Middle frontal gyrus (tissue), 1 donor: ENCODE data around the gene TMEM94.
"Not testable (repeated sequence)": the region's sequence is repeated elsewhere in the genome, so short reads cannot be mapped to it uniquely, and the experiment has no call there.

Experiments used
- DNase-seq: peaks from one replicate; pipeline ENCODE4 v3.0.0-alpha.2; 2015; ENCODE audit warnings: low spot score; ENCODE audit errors: extremely low spot score

TMEM94 gene

DNA sequence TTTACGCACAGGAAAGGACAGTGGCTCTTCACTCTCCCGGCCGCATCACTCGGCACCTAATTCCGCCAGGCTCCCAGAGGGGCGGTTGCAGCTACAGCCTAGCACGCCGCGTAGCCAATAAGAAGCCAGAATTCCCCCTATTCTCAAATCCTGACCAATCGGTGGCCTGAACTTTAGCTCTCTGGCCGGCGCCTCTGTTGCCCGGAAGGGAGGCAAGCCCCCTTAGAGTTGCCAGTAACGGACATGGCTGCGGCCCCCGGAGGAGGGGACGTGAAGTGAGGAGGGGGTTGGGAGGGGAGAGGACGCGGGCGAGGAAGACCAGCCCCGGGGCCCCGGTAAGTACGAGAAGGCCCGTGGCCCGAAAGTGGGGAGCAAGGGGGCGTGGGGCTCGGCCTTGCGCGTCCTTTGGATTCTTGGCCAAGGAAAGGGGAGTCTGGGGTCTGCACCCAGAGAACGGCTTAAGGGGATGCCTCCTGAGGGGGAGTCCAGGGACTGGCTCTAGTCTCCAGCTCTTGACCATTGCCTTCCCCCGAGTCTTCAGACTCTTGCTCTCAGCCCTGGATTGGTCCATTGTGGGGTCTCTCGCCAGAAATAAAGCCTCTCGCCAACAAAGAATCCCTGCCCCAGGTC is at the start of gene TMEM94:
TMEM94 (plus strand) TSS at position 219 of the 630 bp plus-strand sequence. CDS start 15,271 bp downstream, outside the sequence.
- DNase-seq = peak; percentile 99

DNA sequence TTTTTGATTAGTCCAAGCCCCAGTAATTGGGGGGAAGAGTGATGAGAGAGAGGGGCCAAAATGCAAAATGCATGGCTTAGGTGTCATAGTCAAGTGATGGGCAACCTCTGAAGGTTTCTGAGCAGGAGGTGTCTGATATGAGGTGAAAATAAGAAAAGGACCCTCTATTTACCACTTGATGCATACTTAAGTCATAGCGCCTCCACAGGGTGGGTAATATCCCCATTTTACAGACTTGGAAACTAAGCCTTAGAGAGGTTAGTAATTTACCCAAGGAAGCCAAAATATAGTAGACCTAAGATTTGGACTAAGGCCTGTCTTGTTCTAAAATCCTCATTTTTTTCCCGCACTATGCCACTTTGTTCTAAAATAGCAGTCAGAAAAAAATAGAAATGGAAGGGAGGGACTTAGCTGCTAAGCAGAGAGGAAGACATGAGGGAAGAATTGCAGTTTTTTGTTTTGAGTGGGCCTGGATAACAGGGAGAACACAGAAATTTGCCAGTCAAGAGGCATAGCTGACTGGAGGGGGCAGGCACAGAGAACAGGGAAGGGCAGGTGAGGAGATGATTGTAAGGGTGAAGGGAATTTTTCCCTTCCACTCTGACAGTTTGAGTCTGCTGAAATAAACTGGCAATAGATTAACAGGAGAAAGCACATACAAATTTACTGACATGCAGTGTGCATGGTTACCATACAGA is 48.6 kb upstream of the TMEM94 start:
- peak; percentile 18 for DNase-seq

DNA sequence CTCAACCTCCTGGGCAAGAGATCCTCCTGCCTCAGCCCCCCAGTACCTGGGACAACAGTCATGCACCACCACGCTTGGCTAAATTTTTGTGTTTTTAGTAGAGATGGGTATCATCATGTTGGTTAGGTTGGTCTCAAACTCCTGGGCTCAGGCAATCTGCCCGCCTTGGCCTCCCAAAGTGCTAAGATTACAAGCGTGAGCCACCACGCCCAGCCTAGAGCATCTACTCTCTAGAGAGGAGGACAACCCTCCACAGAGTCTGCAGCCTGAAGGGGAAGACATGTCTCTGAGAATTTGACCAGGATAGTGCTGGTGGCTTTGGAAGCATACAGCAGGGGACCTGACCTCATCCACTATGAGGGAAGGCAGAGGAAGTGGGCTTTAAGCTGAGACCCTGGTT is 46.3 kb upstream of the TMEM94 start:
- DNase-seq = no peak

DNA sequence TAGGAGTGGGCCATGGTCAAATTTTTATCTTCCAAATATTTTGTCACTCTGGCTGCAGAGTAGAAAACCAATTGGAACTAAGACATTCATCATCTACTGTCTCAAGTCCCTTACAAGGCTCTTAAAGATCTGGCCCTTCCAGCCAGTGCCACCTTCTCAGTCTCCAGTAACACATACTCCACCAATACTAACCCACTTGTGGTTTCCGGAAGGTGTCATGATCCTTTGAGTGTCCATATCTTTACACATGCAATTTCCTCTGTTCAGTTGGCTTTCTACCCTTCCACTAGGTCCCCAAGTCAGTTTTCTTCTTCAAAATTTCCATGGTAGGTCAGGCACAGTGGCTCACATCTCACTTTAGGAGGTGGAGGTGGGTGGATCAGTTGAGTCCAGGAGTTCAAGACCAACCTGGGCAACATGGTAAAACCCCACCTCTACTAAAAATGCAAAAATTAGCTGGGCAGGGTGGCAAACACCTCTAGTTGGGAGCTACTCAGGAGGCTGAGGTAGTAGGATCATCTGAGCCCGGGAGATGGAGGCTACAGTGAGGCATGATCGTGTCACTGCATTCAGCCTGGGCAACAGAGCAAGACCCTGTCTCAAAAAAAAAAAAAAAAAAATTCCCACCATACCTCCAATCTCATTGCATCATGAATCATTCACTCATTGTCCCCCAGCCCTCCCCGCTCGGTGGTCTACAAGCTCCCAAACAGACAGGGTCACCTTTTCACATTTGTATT is 44.9 kb upstream of the TMEM94 start:
- no peak for DNase-seq

DNA sequence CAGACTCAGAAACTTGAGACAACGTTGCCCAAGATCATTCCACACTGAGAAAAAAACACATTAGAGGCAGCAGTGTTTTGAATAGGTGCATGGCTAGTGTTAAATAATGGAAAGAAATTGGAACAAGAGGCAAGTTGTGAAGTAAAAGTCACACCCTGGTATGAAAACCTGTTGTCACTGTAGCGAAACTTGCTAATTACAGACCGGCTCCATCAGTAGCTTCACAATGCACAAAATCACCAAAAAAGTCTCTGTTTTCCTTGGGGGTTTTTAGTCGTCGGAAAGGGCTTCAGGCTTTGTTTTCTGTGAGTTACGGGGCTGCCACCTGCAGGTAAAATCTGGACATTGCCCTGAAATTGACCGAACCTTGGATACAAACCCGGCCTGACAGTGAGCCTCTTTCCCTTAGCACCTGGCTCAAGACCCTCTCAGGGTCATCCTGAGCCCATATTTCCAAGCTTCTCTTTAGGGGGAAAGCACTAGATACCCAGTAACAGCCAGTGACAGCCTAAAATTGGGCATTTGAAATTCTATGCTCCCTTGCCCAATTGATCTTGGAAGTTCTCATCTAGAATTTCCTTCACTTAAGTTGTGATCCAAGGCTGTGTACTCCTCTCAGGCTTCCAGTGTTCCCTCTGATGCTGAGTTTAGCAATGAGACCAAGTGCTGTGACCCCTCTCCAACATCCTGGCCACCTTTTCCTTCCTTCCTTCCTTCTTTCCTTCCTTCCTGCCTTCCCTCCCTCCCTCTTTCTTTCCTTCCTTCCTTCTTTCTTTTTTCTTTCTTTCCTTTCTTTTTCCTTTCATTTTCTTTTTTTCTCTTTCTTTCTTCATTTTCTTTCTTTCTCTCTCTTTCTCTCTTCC is 43.7 kb upstream of the TMEM94 start:
- peak; percentile 24 for DNase-seq

DNA sequence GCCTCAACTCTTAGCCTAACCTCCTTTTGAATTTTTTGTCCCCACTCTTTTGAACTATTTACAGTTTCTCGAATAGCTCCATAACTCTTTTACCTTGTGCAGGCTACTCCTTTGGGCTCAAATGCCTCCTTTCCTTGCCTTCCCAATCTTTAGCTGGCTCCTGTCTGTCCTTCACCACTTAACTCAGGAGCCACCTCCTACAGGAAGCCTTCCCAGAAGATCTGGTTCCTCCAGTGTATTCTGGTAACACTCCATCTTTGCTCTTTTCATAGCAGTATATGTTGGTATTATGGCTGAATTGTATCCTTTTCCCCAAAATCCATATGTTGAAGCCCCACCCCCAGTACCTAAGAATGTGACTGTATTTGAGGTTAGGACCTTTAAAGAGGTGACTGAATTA is 41.9 kb upstream of the TMEM94 start:
- DNase-seq = no peak

DNA sequence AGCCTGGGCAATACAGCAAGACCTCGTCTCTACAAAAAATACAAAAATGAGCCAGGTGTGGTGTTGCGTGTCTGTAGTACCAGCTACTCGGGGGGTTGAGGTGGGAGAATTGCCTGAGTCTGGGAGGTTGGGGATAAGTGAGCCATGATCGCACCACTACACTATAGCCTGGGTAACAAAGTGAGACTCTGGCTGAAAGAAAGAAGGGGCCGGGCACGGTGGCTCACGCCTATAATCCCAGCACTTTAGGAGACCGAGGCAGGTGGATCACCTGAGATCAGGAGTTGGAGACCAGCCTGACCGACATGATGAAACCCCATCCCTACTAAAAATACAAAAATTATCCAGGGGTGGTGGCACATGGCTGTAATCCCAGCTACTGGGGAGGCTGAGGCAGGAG is 40.4 kb upstream of the TMEM94 start:
- DNase-seq = no peak

DNA sequence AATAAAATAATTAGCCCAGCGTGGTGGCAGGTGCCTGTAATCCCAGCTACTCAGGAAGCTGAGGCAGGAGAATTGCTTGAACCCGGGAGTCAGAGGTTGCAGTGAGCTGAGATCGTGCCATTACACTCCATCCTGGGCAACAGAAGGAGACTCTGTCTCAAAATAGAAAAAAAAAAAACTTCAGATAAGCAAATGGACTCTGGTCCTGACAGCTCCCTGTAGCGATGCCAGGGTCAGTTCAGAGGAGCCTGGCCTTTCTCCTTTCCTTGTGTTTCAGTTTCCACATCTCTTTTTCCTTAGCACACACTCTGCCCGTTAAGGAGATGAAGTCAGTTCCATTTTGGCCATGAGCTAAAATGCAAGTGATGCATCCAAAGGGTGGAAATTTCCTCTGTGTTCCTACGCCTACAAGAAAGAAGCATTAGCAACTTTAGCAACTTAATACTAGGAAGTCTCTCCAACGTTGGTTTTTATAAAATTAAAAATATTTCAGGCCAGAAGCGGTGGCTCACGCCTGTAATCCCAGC is 39.3 kb upstream of the TMEM94 start:
- no peak for DNase-seq

DNA sequence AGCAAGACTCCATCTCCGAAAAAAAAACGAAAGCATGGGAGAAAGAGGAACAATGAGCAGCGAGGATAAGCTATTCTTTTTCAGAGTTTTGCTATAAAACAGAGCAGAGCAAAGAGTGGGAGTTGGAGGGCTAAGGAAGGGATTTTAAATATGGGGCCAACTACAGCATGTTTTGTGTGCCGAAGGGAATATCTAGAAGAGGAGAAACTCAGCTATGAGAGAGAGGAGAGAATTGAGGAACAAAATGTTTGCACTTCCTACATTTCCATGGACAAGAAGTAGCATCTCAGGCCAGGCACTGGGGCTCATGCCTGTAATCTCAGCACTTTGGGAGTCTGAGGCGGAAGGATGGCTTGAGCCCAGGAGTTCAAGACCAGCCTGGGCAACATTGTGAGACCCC is 37.9 kb upstream of the TMEM94 start:
- no peak for DNase-seq

DNA sequence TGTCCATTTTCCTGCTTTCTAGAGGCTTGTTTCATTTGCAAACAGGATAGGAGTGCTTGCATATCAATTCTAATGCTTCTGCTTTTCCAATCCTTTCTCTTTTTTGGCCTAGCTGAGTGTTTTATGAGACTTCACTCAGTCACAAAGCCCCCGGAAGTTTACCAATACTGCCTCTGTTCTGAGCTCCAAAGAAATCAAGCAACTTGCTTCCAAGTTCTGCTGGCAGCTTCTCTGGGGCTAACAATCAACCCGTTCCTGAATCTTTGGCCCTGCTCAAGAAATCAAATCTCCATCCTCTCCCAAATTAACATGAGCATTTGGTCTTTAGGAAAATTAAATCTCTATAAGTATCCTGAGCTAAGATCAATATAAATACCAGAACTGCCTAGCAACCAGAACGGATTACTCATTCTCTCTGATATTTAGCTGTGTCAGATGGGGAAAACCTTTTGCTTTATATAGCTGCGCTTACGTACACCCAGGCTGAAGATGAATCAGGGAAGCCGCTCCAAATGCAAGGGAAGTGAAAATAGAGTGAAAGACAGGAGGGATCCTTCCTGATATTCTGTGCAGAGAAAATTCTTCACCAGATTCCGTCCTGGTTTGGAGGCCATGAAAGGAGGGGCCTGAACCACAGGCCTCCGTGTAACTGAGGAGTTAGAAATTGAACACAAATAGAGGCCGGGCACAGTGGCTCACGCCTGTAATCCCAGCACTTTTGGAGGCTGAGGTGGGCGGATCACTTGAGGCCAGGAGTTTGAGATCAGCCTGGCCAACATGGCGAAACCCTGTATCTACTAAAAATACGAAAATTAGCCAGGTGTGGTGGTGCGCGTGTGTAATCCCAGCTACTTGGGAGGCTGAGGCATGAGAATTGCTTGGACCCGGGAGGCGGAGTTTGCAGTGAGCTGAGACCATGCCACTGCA is 27.6 kb upstream of the TMEM94 start:
- peak; percentile 66 for DNase-seq

DNA sequence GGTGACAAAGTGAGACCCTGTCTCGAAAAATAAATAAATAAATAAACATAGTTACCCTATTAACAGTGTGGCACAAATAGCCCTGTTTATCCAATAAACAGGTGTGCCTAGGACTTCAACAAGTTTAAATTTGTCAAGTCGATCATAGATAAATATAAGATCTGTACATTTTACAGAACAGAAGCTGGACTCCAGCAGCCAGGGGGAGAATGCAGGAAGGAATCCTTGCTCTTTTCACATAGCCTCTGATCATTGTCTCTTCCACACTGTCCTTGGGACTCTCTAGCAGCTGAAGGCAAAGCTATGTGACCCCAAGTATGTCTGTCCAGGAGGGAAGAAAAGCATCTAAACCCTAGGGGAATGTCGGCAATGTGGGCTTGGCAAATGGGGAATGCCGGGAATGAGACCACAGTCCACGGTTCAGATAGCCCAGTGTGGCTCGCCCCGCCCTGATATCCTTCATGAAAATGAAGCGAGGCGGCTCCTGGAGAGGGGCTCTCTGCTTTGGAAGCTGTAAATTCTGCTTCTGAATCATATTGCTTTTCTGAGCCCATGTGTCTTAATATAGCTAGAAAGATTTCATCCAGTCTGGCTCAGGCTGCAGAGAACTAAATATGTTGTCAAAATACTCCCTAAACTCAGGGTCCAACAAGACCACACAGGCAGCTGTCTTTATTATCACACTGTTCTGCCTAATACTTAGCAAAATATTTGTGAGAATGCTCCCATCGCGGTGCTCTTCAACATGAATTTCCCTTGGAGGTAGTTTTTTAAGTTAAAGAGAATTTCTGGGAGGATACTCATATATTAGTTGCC is 26.1 kb upstream of the TMEM94 start:
- no peak for DNase-seq

DNA sequence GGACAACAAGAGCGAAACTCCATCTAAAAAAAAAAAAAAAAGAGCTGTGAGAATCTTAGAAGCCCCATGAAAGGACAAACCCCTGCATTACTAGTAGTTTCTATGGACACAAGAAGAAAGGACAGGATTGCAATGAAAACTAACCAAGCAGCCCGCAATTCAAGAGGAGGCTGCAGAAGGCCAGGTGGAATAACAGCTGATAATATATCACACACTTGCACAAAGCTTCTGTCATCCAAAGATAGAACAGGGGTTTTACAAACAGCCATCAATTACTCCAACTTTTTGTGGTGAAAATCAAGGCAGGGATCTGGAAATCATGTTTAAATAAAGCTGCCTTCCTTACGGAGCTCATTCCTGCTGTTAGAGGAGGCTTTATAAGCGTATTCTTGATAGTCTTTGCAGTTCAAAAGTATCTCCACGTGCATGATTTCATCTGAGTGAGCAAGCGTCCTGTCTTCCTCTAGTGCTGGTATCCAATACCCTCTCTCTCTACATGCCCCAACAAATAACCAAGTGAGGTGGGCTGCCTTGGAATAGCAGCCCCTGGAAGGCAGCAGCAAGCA is 23.1 kb upstream of the TMEM94 start:
- no peak for DNase-seq

DNA sequence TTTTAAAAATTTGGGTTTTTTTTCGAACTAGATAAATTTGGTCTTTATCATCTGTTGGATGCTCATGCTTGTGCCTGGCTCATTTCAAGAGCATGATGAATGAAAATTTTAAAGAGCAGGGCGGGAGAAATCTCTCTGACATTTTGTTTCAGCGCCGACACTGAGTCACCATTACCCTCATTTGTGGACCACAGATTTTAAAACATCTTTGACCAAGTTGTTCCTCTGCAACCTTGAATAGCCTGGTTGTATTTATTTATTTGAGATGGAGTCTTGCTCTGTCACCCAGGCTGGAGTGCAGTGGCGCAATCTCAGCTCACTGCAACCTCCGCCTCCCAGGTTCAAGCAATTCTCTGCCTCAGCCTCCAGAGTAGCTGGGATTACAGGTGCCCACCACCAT is 22.0 kb upstream of the TMEM94 start:
- DNase-seq = not testable (repeated sequence)

DNA sequence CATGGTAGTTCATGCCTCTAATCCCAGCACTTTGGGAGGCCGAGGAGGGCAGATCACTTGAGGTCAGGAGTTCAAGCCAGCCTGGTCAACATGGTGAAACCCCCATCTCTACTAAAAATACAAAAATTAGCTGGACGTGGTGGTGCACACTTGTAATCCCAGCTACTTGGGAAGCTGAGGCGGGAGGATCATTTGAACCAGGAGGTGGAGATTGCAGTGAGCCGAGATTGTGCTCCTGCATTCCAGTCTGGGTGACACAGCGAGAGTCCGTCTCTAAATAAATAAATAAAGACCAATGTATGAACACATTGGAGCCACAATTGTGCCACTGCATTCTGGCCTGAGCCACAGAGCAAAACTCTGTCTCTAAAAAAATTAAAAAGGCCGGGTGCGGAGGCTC is 19.0 kb upstream of the TMEM94 start:
- not testable (repeated sequence) for DNase-seq

DNA sequence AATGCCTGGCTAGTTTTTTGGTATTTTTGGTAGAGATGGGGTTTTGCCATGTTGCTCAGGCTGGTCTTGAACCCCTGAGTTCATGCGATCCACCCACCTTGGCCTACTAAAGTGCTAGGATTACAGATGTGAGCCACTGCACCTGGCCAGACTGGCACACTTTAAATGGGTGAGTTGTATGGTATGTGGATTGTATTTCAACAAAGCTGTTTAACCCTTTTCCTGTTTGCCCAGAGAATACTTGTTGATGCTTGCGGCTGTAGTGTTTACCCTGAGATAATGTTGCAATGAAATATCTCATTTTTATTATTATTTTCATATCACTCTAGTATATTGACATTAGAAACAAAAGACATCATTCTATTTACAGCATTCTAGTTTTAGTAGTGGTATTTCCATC is 17.1 kb upstream of the TMEM94 start:
- no peak for DNase-seq

DNA sequence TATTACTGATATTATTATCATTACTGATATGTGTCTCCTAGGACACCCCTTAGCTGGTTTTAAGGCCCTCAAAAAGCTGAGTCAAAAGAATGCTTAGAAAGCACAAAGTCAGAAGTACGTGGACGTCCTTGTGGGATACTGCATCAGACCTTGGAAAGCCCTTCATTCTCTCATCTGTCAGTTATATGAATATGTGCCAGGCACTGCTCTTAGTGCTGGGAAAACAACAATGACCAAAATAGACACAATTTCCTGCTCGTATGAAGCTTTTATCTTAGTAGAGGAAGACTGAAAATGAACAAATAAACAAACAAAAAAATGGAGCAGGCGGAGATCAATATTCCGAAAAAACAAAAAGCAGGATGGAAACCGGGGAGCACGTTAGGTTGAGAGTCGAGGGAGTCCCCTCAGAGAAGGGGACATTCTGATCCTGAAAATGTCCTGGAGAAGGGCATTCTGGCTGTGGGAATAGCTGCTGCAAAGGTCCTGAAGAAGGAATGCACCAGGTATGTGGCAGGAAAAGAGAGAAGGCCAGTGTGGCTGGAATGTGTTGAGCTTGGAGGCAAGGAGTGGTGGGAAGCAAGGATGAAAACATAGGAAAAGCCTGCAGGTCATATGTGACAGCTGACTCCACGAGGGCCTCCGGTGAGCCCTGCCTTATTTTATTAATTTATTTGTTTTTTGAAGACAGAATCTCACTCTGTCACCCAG is 15.5 kb upstream of the TMEM94 start:
- no peak for DNase-seq

DNA sequence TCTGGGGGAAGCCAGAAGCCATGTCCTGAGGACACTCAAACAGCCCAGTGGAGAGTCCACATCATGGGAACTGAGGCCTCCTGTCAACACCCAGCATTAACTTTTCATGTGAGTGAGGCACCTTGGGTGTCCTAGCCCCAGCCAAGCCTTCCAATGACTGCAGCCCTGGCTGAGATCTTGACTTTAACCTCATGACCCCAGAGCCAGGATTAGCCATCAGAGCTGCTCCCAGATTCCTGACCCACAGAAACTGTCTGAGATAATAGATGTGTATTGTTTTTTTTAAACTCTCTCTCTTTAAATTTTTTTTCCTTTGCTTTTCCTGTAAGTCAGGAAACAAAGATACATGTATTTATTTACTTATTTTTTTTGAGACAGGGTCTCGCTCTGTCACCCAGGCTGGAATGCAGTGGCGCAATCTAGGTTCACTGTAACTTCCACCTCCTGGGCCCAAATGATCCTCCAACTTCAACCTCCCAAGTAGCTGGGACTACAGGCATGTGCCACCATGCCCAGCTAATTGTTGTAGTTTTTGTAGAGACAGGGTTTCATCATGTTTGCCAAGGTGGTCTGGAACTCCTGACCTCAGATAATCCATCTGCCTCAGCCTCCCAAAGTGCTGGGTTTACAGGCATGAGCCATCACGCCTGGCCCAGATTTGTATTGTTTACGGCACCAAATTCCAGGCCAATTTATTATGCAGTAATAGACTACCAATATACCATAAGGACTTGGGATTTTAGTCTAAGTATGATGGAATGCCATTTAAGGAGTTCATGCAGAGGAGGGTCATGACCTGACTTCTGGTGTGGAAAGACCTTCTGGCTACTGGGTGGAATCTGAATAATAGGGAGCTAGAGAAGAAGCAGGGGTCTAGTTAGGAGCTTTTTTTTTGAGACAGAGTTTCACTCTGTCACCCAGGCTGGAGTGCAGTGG is 14.0 kb upstream of the TMEM94 start:
- no peak for DNase-seq
